Lower lobe of right lung (tissue), 2 donors: ENCODE results near the gene TENM3. TPM values are rescaled to one million over a fixed set of nuclear protein-coding genes. Genes with fewer than 3 reads are reported as not detected.

Source experiments
- ATAC-seq, 2 donors: fragments of 200-7000 bp; cut with Tn5 transposase; one replicate each; pipeline ENCODE4 v1.9.1; 2020 to 2022; ENCODE audit warnings: mild to moderate bottlenecking in 2 of 2, moderate library complexity in 2 of 2
- DNase-seq: peaks from one replicate; pipeline ENCODE4 v3.0.0-alpha.2; 2020
- H3K27ac ChIP-seq: fragments of 200-600 bp; one replicate; pipeline ENCODE4 v1.8.0; 2022
- H3K27me3 ChIP-seq: fragments of 200-600 bp; one replicate; pipeline ENCODE4 v1.8.0; 2022; ENCODE audit warnings: low read depth
- H3K36me3 ChIP-seq: fragments of 200-600 bp; one replicate; pipeline ENCODE4 v1.8.0; 2022; ENCODE audit warnings: mild to moderate bottlenecking
- H3K4me1 ChIP-seq: fragments of 200-600 bp; one replicate; pipeline ENCODE4 v1.8.0; 2022
- H3K4me3 ChIP-seq: fragments of 200-600 bp; one replicate; pipeline ENCODE4 v1.8.0; 2022; ENCODE audit warnings: mild to moderate bottlenecking
- H3K9me3 ChIP-seq: fragments of 200-600 bp; one replicate; pipeline ENCODE4 v1.8.0; 2022
- intact Hi-C: fragments of 100-400 bp; cut with DNase I; formaldehyde crosslinking; loops from one replicate; pipeline ENCODE4 v1.11.0; 2022
- total RNA-seq: library from RNA; stranded (reverse); fragmentation: NEBNext Ultra II Directional; extraction: Animal tissue kit (Norgen Biotek cat#: 25700); gene quantifications from one replicate; pipeline ENCODE4 v1.2.1, GENCODE V29; 2021
- TF ChIP-seq, protein P1 (sequence below): fragments of 200-600 bp; IDR thresholded peaks from one replicate; pipeline ENCODE4 v1.8.0; 2022; ENCODE audit warnings: antibody characterized with exemption, mild to moderate bottlenecking
- donor health status: DM: no; HTN: yes; CAD: no; lungs with severe emphysema.

Gene TENM3
- total RNA-seq, 1 donor from 2014 or later: 1.9 TPM

DNA sequence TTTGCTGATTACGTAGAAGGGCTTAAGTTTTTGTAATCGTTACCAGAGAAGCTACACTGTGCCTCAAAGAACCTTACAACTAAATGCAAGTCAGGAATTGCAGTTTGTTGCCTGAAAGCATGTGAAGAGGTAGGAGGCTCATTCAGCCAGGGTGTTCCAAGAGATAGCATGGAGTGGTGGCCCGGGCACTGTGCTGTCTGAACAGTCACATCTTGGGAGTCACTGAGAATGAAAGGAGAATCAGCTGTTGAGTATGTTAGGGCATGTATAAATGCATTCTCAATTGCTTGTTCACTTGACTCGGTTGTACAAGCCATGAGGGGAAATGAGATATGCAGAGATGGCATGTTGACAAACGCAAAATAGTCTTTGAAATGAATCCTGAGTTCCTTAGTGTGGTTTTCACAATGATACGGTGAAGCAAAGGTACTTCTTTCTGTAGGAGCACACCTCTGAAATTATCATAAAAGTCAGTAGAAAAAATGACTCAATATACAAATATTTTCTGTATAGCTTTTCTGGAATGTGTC, 513.0 kb downstream of the TENM3 start:
- no peaks in the 10 kb centered on the region for H3K27me3 ChIP-seq
- H3K4me3 ChIP-seq: no peak overlapping the region
- no peaks in the 10 kb centered on the region for H3K36me3 ChIP-seq
- H3K27ac ChIP-seq: no peak overlapping the region
- TF ChIP-seq, protein P1, sequence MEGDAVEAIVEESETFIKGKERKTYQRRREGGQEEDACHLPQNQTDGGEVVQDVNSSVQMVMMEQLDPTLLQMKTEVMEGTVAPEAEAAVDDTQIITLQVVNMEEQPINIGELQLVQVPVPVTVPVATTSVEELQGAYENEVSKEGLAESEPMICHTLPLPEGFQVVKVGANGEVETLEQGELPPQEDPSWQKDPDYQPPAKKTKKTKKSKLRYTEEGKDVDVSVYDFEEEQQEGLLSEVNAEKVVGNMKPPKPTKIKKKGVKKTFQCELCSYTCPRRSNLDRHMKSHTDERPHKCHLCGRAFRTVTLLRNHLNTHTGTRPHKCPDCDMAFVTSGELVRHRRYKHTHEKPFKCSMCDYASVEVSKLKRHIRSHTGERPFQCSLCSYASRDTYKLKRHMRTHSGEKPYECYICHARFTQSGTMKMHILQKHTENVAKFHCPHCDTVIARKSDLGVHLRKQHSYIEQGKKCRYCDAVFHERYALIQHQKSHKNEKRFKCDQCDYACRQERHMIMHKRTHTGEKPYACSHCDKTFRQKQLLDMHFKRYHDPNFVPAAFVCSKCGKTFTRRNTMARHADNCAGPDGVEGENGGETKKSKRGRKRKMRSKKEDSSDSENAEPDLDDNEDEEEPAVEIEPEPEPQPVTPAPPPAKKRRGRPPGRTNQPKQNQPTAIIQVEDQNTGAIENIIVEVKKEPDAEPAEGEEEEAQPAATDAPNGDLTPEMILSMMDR: no peak
- no peak for DNase-seq
- no peaks in the 10 kb centered on the region for H3K9me3 ChIP-seq
- ATAC-seq: no peak
- no peaks in the 10 kb centered on the region for H3K4me1 ChIP-seq
- intact Hi-C loops: no loop called here

GRCh38 chr4:182758273-182758672, 515.1 kb downstream of the TENM3 start:
- intact Hi-C loops: no loop called here
- H3K36me3 ChIP-seq: no peaks in the 10 kb centered on the region
- H3K27ac ChIP-seq: no peak overlapping the region
- TF ChIP-seq, protein P1: no peak
- no peaks in the 10 kb centered on the region for H3K27me3 ChIP-seq
- H3K9me3 ChIP-seq: no peaks in the 10 kb centered on the region
- H3K4me3 ChIP-seq: no peak overlapping the region
- ATAC-seq: no peak
- H3K4me1 ChIP-seq: no peaks in the 10 kb centered on the region
- no peak for DNase-seq

DNA sequence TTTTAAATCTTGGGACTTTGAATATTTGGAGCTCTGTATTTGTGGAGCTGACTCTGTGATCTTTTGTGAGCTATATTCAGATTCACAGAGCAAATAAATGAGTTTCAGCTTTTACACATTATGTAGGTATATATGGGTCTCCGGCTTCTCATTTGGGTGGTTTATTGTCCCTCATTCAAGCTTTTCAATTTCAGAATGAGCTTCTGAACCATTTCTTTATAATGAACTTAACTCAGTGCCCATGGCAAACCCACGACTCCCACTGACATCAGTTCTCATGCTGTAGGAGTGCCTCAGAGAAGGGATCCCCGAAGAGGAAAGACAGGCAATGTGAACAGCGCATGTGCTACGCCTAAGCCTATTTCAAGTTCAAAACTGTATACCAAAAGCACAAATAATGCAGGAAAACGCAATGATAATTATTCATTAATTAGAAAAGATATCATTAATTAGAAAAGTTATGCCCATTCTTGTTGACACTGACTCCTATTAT, 517.4 kb downstream of the TENM3 start:
- DNase-seq (no peak), ATAC-seq (no peak)
- TF ChIP-seq, protein P1: no peak
- Histone ChIP-seq H3K4me1 (no peaks in the 10 kb centered on the region), H3K4me3 (no peak overlapping the region), H3K36me3 (no peaks in the 10 kb centered on the region), H3K27ac (no peak overlapping the region), H3K27me3 (no peaks in the 10 kb centered on the region), H3K9me3 (no peaks in the 10 kb centered on the region)
- intact Hi-C loops: no loop called here

DNA sequence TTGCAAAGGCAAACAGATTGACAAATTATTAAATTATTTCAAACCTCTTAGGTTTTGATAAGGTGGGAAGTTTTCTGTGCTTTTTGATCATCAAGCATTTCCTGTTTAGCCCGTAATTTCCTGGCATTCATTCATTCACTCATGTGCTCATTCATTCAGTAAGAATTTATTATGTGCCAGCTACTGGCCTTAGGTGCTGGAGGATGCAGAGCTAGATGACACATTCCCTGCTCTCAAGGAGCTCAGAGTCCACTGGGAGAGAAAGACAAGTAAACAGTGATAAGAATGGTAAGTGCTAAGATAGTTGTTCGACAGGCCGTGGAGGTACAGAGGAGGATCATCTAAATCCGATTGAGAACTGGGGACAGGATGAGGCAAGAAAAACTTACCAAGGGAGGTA, 520.9 kb downstream of the TENM3 start:
- intact Hi-C loops: no loop called here

DNA sequence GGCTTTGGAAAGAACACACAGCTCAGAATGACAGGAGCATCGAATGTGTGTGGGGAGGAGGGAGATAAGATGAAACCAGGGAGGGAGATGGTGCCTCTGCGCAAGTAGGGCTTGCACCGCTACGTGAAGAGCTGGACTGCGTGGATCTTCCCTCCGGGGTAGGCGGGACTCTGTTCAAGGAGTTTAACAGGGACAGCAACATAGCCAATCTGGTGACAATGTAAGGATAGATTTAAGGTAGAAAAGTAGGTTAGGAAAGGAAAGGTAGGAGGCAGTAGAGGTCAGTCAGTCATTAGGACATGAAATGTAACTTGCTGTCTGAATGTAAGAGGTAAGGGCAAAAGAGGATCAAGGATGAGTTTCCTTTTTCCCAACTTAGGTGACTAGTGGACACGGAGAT, 521.4 kb downstream of the TENM3 start:
- no peaks in the 10 kb centered on the region for H3K4me1 ChIP-seq
- no peaks in the 10 kb centered on the region for H3K9me3 ChIP-seq
- H3K4me3 ChIP-seq: no peak overlapping the region
- DNase-seq (no peak), ATAC-seq (no peak)
- no peaks in the 10 kb centered on the region for H3K36me3 ChIP-seq
- no peak overlapping the region for H3K27ac ChIP-seq
- intact Hi-C loops: no loop called here
- H3K27me3 ChIP-seq: no peaks in the 10 kb centered on the region
- TF ChIP-seq, protein P1: no peak

More for the DNA sequence above, 520.9 kb downstream of the TENM3 start:
- no peaks in the 10 kb centered on the region for H3K27me3 ChIP-seq
- no peaks in the 10 kb centered on the region for H3K9me3 ChIP-seq
- H3K27ac ChIP-seq: no peak overlapping the region
- no peaks in the 10 kb centered on the region for H3K36me3 ChIP-seq
- ATAC-seq (no peak), DNase-seq (no peak)
- TF ChIP-seq, protein P1: no peak
- no peaks in the 10 kb centered on the region for H3K4me1 ChIP-seq
- no peak overlapping the region for H3K4me3 ChIP-seq
